A204.1 (cell line): Measurements from ENCODE around the gene DIPK1C.

Experiments
- FAIRE-seq: peaks from 2 replicates; lab custom pipeline; 2012; peaks lifted over from hg19 to GRCh38; lab: Jason Lieb, UNC

Gene DIPK1C

GRCh38 chr18:74387383-74387782 lies 69.7 kb downstream of the DIPK1C start:
- no peak for FAIRE-seq
